Right cardiac atrium (tissue), 5 donors: ENCODE results near the gene TXNL4A. TPM values are rescaled to one million over a fixed set of nuclear protein-coding genes. Genes with fewer than 3 reads are reported as not detected.

Experiments used
- ATAC-seq, 2 donors: fragments of 200-7000 bp; cut with Tn5 transposase; one replicate each; pipeline versions ENCODE4 v1.8.0 to v1.9.1; 2020; ENCODE audit warnings: moderate library complexity in 2 of 2, mild to moderate bottlenecking in 1 of 2
- DNase-seq, 3 donors: peaks; one replicate each; pipeline ENCODE4 v3.0.0-alpha.2; 2020
- H3K27ac ChIP-seq: one replicate; pipeline ENCODE4 v1.5.1; 2013; ENCODE audit warnings: mild to moderate bottlenecking, low read length, control low read depth, moderate library complexity
- H3K27me3 ChIP-seq: one replicate; pipeline ENCODE4 v1.6.1; 2013; ENCODE audit not compliant: control insufficient read depth, insufficient read depth
- H3K4me1 ChIP-seq: one replicate; pipeline ENCODE4 v1.6.1; 2013; ENCODE audit warnings: low read length; ENCODE audit not compliant: control insufficient read depth, insufficient read depth
- H3K4me3 ChIP-seq: one replicate; pipeline ENCODE4 v1.5.1; 2013; ENCODE audit warnings: low read length, control low read depth
- H3K9me3 ChIP-seq: one replicate; pipeline ENCODE4 v1.6.1; 2013; ENCODE audit warnings: low read length; ENCODE audit not compliant: control insufficient read depth
- WGBS: extraction: QIAGEN DNeasy Blood & Tissue Kit; methylation state at CpG from one replicate; pipeline ENCODE4 v1.1.7; 2013; 5-methylcytosine and 5-hydroxymethylcytosine counted together
- intact Hi-C, 4 donors: fragments of 100-400 bp; cut with DNase I; formaldehyde crosslinking; loops; one replicate each; pipeline versions ENCODE4 v1.11.0 to v1.14.0; 2022 to 2023
- polyA plus RNA-seq: library from polyadenylated mRNA; stranded (reverse); fragments of 200-250 nt; gene quantifications from one replicate; pipeline ENCODE4 v1.2.3, GENCODE V29; 2013
- total RNA-seq, 4 donors: library from RNA; stranded (reverse); fragmentation: NEBNext Ultra II Directional; extraction: Animal tissue kit (Norgen Biotek cat#: 25700); gene quantifications; one replicate each; pipeline ENCODE4 v1.2.1, GENCODE V29; 2021
- donor health status: healthy with polysubstance abuse.
- donor health status: DM: no; HTN: yes; CAD: no.
- donor health status: DM: no; HTN: no; CAD: no.
- donor health status: DM: no; HTN: yes; CAD: no; lungs with severe emphysema.
- donor health status: DM: yes; HTN: yes; CAD: no.

Gene TXNL4A
- total and polyA plus RNA-seq, 5 donors = 69.7 to 104 (median 91.9) TPM

GRCh38 chr18:79945118-79946042 lies 43.0 kb downstream of the TXNL4A start:
- H3K4me1 ChIP-seq = peaks cover 23% of the 10 kb centered on the region
- WGBS = 74% methylated on average over 17 of the region's 17 CpGs
- intact Hi-C loops = no loop called here
- no peak overlapping the region for H3K4me3 ChIP-seq
- DNase-seq (no peak), ATAC-seq (no peak)
- no peaks in the 10 kb centered on the region for H3K27me3 ChIP-seq
- H3K9me3 ChIP-seq = no peaks in the 10 kb centered on the region
- H3K27ac ChIP-seq = no peak overlapping the region

GRCh38 chr18:79944746-79945117 lies 43.6 kb downstream of the TXNL4A start:
- Histone ChIP-seq H3K27ac (no peak overlapping the region), H3K4me1 (peaks cover 20% of the 10 kb centered on the region), H3K27me3 (no peaks in the 10 kb centered on the region), H3K4me3 (no peak overlapping the region), H3K9me3 (no peaks in the 10 kb centered on the region)
- 71% methylated on average over 3 of the region's 3 CpGs for WGBS
- ATAC-seq (no peak), DNase-seq (no peak)
- intact Hi-C loops = no loop called here

GRCh38 chr18:79944126-79944731 lies 44.1 kb downstream of the TXNL4A start:
- H3K9me3 ChIP-seq = no peaks in the 10 kb centered on the region
- no peaks in the 10 kb centered on the region for H3K27me3 ChIP-seq
- intact Hi-C loops = no loop called here
- DNase-seq (peak in 1 of 3 donors; percentile 58), ATAC-seq (peak in 1 of 2 donors; percentile 9)
- 69% methylated on average over 11 of the region's 11 CpGs for WGBS
- no peak overlapping the region for H3K27ac ChIP-seq
- peaks cover 20% of the 10 kb centered on the region for H3K4me1 ChIP-seq
- H3K4me3 ChIP-seq = no peak overlapping the region

- WGBS = 97% methylated on average over 20 of the region's 20 CpGs
- H3K27ac ChIP-seq = no peak overlapping the region
- peaks cover 14% of the 10 kb centered on the region for H3K4me1 ChIP-seq
- no peak for DNase-seq
- no peak overlapping the region for H3K4me3 ChIP-seq
- no peaks in the 10 kb centered on the region for H3K9me3 ChIP-seq
- no peaks in the 10 kb centered on the region for H3K27me3 ChIP-seq
- intact Hi-C loops = no loop called here
- peak in 1 of 2 donors; percentile 5 for ATAC-seq
These were observed 44.7 kb downstream of the TXNL4A start for GRCh38 chr18:79943608-79944125.

- 77% methylated on average over 31 of the region's 31 CpGs for WGBS
- Histone ChIP-seq H3K4me3 (no peak overlapping the region), H3K27ac (no peak overlapping the region), H3K4me1 (peaks cover 14% of the 10 kb centered on the region), H3K27me3 (no peaks in the 10 kb centered on the region), H3K9me3 (no peaks in the 10 kb centered on the region)
- DNase-seq (peak in 1 of 3 donors; percentile 54), ATAC-seq (no peak)
- intact Hi-C loops = no loop called here
These were observed 45.4 kb downstream of the TXNL4A start for GRCh38 chr18:79942786-79943607.

GRCh38 chr18:79942211-79942610 lies 46.2 kb downstream of the TXNL4A start:
- Histone ChIP-seq H3K27ac (no peak overlapping the region), H3K27me3 (no peaks in the 10 kb centered on the region), H3K4me3 (no peak overlapping the region), H3K9me3 (no peaks in the 10 kb centered on the region), H3K4me1 (peaks cover 12% of the 10 kb centered on the region)
- WGBS = 79% methylated on average over 7 of the region's 7 CpGs
- no peak for DNase-seq
- ATAC-seq = no peak
- intact Hi-C loops = no loop called here

GRCh38 chr18:79941473-79942119 lies 46.8 kb downstream of the TXNL4A start:
- Histone ChIP-seq H3K27ac (no peak overlapping the region), H3K9me3 (no peaks in the 10 kb centered on the region), H3K4me1 (peaks cover 12% of the 10 kb centered on the region), H3K27me3 (no peaks in the 10 kb centered on the region), H3K4me3 (no peak overlapping the region)
- peak in 1 of 3 donors; percentile 11 for DNase-seq
- no peak for ATAC-seq
- intact Hi-C loops = no loop called here
- WGBS = 87% methylated on average over 16 of the region's 16 CpGs

GRCh38 chr18:79940814-79941472 lies 47.4 kb downstream of the TXNL4A start:
- peaks cover 12% of the 10 kb centered on the region for H3K4me1 ChIP-seq
- no peak overlapping the region for H3K4me3 ChIP-seq
- intact Hi-C loops = no loop called here
- peak in 1 of 3 donors; percentile 5 for DNase-seq
- 86% methylated on average over 17 of the region's 17 CpGs for WGBS
- H3K9me3 ChIP-seq = no peaks in the 10 kb centered on the region
- H3K27me3 ChIP-seq = no peaks in the 10 kb centered on the region
- no peak for ATAC-seq
- no peak overlapping the region for H3K27ac ChIP-seq

- WGBS = 97% methylated on average over 18 of the region's 18 CpGs
- Histone ChIP-seq H3K27me3 (no peaks in the 10 kb centered on the region), H3K9me3 (no peaks in the 10 kb centered on the region), H3K27ac (no peak overlapping the region), H3K4me3 (no peak overlapping the region), H3K4me1 (peaks cover 11% of the 10 kb centered on the region)
- DNase-seq (no peak), ATAC-seq (no peak)
- intact Hi-C loops = no loop called here
These were observed 48.1 kb downstream of the TXNL4A start for GRCh38 chr18:79940126-79940813.

GRCh38 chr18:79939096-79939495 lies 49.3 kb downstream of the TXNL4A start:
- ATAC-seq = no peak
- Histone ChIP-seq H3K27ac (no peak overlapping the region), H3K4me3 (no peak overlapping the region), H3K27me3 (no peaks in the 10 kb centered on the region), H3K4me1 (peaks cover 5% of the 10 kb centered on the region), H3K9me3 (no peaks in the 10 kb centered on the region)
- intact Hi-C loops = no loop called here
- WGBS = 64% methylated on average over 5 of the region's 5 CpGs
- no peak for DNase-seq
